SK-N-SH treated with all-trans-retinoic acid at 6 μM for 48 hours (cell line): ENCODE measurements around the gene LENG9.
"Not testable (repeated sequence)": the region's sequence is repeated elsewhere in the genome, so short reads cannot be mapped to it uniquely, and the experiment has no call there.

Source experiments
- ATAC-seq: fragments of 200-7000 bp; cut with Tn5 transposase; 3 replicates; pipeline ENCODE4 v1.9.1; 2020; ENCODE audit warnings: mild to moderate bottlenecking, moderate library complexity
- ARNTL ChIP-seq: fragments of 450-650 bp; formaldehyde crosslinking; IDR thresholded peaks from 2 replicates; pipeline ENCODE4 v1.5.0; 2020; ENCODE audit warnings: low read depth, mild to moderate bottlenecking, moderate library complexity, borderline replicate concordance
- BACH2 ChIP-seq: fragments of 250-450 bp; sonication (Bioruptor Pico); IDR thresholded peaks from 2 replicates; pipeline ENCODE4 v1.9.0; 2021; ENCODE audit warnings: mild to moderate bottlenecking, borderline replicate concordance
- CREB5 ChIP-seq: fragments of 250-450 bp; sonication (Bioruptor Pico); IDR thresholded peaks from 2 replicates; pipeline ENCODE4 v1.5.1; 2020; ENCODE audit warnings: low read depth, mild to moderate bottlenecking, moderate library complexity
- CSDC2 ChIP-seq: fragments of 250-450 bp; sonication (Bioruptor Pico); IDR thresholded peaks from 2 replicates; pipeline ENCODE4 v1.5.0; 2020; ENCODE audit warnings: mild to moderate bottlenecking, moderate library complexity
- CSRNP3 ChIP-seq: fragments of 250-450 bp; sonication (Bioruptor Pico); IDR thresholded peaks from 2 replicates; pipeline ENCODE4 v1.5.1; 2021; ENCODE audit warnings: mild to moderate bottlenecking, moderate library complexity
- GLIS3 ChIP-seq: fragments of 250-450 bp; sonication (Bioruptor Pico); IDR thresholded peaks from 2 replicates; pipeline ENCODE4 v1.5.0; 2020; ENCODE audit warnings: mild to moderate bottlenecking, moderate library complexity
- ISL1 ChIP-seq: fragments of 250-450 bp; sonication (Bioruptor Pico); IDR thresholded peaks from 2 replicates; pipeline ENCODE4 v2.1.2; 2022; ENCODE audit warnings: mild to moderate bottlenecking, moderate library complexity
- OSR1 ChIP-seq: fragments of 250-450 bp; sonication (Bioruptor Pico); IDR thresholded peaks from 2 replicates; pipeline ENCODE4 v1.8.0; 2022; ENCODE audit warnings: moderate library complexity, mild to moderate bottlenecking, inconsistent platforms
- PATZ1 ChIP-seq: fragments of 250-450 bp; sonication (Bioruptor Pico); IDR thresholded peaks from 2 replicates; pipeline ENCODE4 v1.8.0; 2020; ENCODE audit warnings: mild to moderate bottlenecking, moderate library complexity, borderline replicate concordance
- POU6F1 ChIP-seq: fragments of 250-450 bp; sonication (Bioruptor Pico); IDR thresholded peaks from 2 replicates; pipeline ENCODE4 v1.8.0; 2021; ENCODE audit warnings: low read depth, mild to moderate bottlenecking, moderate library complexity, borderline replicate concordance
- PPARA ChIP-seq: fragments of 250-450 bp; sonication (Bioruptor Pico); IDR thresholded peaks from 2 replicates; pipeline ENCODE4 v1.5.0; 2020; ENCODE audit warnings: mild to moderate bottlenecking, borderline replicate concordance
- RARB ChIP-seq: fragments of 250-450 bp; sonication (Bioruptor Pico); IDR thresholded peaks from 2 replicates; pipeline ENCODE4 v1.8.0; 2021; ENCODE audit warnings: mild to moderate bottlenecking, moderate library complexity
- SNAI2 ChIP-seq: fragments of 250-450 bp; sonication (Bioruptor Pico); IDR thresholded peaks from 2 replicates; pipeline ENCODE4 v1.5.0; 2020; ENCODE audit warnings: mild to moderate bottlenecking, moderate library complexity
- TCF4 ChIP-seq: fragments of 250-450 bp; sonication (Bioruptor Pico); IDR thresholded peaks from 2 replicates; pipeline ENCODE4 v1.8.0; 2021; ENCODE audit warnings: mild to moderate bottlenecking, moderate library complexity, borderline replicate concordance
- TOX ChIP-seq: fragments of 250-450 bp; sonication (Bioruptor Pico); IDR thresholded peaks from 2 replicates; pipeline ENCODE4 v1.8.0; 2021; ENCODE audit warnings: mild to moderate bottlenecking, moderate library complexity, borderline replicate concordance
- TSHZ2 ChIP-seq: fragments of 250-450 bp; sonication (Bioruptor Pico); IDR thresholded peaks from 2 replicates; pipeline ENCODE4 v1.5.0; 2020; ENCODE audit warnings: mild to moderate bottlenecking, moderate library complexity
- ZC3H10 ChIP-seq: fragments of 250-450 bp; sonication (Bioruptor Pico); IDR thresholded peaks from 2 replicates; pipeline ENCODE4 v1.5.1; 2021; ENCODE audit warnings: mild to moderate bottlenecking, moderate library complexity
- ZFP30 ChIP-seq: fragments of 450-650 bp; formaldehyde crosslinking; IDR thresholded peaks from 2 replicates; pipeline ENCODE4 v1.5.0; 2022; ENCODE audit warnings: mild to moderate bottlenecking, moderate library complexity
- ZNF565 ChIP-seq: fragments of 450-650 bp; formaldehyde crosslinking; conservative IDR thresholded peaks from 2 replicates; pipeline ENCODE4 v1.5.0; 2020; ENCODE audit warnings: low read depth, mild to moderate bottlenecking, moderate library complexity
- ZNF70 ChIP-seq: fragments of 450-650 bp; formaldehyde crosslinking; IDR thresholded peaks from 2 replicates; pipeline ENCODE4 v1.5.0; 2020; ENCODE audit warnings: mild to moderate bottlenecking, moderate library complexity
- ZNF8 ChIP-seq: fragments of 450-650 bp; formaldehyde crosslinking; IDR thresholded peaks from 2 replicates; pipeline ENCODE4 v1.5.0; 2020; ENCODE audit warnings: mild to moderate bottlenecking, moderate library complexity

The LENG9 gene

GRCh38 chr19:54463531-54464043 lies at the start of gene LENG9:
Gene LENG9, minus strand, starts transcription at chr19:54463778. Its CDS starts 252 bp downstream, at chr19:54463526.
- TF ChIP-seq PPARA (no peak), ZC3H10 (CRISPR knock-in tag) (no peak), CREB5 (no peak), TSHZ2 (no peak), SNAI2 (CRISPR knock-in tag) (no peak), ZNF565 (no peak), PATZ1 (CRISPR knock-in tag) (no peak), TOX (CRISPR knock-in tag) (no peak), ZNF70 (no peak), GLIS3 (CRISPR knock-in tag) (no peak), BACH2 (CRISPR knock-in tag) (no peak), RARB (CRISPR knock-in tag) (no peak)
- TF ChIP-seq, all 23 proteins: peak for 0
- ATAC-seq, result peak; percentile 60

DNA sequence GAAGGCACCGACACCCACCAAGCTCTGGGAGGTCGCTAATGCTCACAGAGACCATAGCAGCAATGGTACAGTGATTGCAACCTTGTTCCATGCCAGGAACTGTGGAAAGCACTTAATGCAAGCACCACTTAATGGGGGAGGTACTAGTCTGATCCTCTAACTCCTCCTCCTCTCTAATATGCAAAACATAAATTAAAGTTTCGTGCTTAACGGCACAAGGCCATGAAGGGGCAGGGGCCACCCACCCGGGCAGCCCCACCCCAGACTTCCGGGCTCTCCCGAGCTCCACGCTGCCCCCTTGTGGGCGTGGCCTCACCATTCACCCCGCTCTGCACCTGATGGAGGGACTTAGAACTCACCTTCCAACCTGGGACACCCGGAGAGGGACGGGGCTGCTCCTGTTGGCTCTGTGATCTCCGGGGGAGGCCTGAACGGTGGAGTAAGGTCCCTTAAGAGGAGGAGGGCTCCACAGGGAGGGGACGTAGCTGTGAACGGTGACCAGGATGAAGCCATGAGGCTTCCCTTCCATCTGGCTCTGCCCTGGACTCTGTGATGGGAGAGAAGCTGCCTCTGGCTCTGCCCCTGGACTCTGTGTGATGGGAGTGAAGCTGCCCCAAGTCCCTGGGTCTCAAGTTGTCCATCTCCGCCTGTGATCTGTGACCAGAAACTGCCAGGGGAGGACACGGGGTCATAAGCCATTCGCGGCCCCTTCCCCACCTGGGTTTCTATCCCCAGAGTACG lies 45.8 kb upstream of the LENG9 start:
- peak; percentile 43; the same call in 2 of the 3 replicates for ATAC-seq

DNA sequence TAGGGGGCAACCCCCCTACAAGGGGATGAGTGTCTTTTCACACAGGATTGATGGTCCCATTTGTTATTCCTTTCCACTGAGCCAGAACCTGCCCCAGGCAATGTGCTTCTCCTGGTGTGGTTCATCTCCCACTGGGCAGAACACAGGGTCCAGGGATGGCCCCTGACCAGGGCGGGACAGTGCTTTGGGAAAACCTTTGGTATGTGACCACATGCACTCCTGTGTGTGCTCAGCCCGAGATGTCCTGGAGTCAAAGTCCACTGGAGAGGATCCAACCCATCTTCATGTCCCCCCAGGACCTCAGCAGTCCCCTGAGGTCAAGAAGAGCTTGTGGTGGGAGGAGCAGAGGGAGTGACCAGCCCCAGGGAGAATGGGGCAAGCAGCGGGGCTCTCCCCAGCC lies 44.9 kb upstream of the LENG9 start:
- ATAC-seq, result not testable (repeated sequence)

DNA sequence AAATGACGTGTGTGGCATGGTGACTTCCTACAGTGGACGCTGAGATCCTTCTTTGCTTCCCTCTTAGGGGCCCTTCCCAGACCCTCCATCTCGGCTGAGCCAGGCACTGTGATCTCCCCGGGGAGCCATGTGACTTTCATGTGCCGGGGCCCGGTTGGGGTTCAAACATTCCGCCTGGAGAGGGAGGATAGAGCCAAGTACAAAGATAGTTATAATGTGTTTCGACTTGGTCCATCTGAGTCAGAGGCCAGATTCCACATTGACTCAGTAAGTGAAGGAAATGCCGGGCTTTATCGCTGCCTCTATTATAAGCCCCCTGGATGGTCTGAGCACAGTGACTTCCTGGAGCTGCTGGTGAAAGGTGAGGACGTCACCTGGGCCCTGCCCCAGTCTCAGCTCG lies 44.2 kb upstream of the LENG9 start:
- ATAC-seq, result no peak
- TF ChIP-seq ARNTL (CRISPR knock-in tag) (no peak), ZC3H10 (CRISPR knock-in tag) (no peak), OSR1 (CRISPR knock-in tag) (no peak), ZFP30 (CRISPR knock-in tag) (no peak), ZNF8 (CRISPR knock-in tag) (no peak), CREB5 (no peak), CSRNP3 (CRISPR knock-in tag) (no peak), ZNF70 (no peak), ISL1 (no peak), TSHZ2 (no peak), SNAI2 (CRISPR knock-in tag) (no peak), CSDC2 (CRISPR knock-in tag) (no peak), GLIS3 (CRISPR knock-in tag) (no peak), BACH2 (CRISPR knock-in tag) (no peak), TCF4 (CRISPR knock-in tag) (no peak), ZNF565 (no peak), POU6F1 (CRISPR knock-in tag) (no peak)
